Measurements from ENCODE around the gene MYMX. TPM values are rescaled to one million over a fixed set of nuclear protein-coding genes. Genes with fewer than 3 reads are reported as not detected.
"Not testable (repeated sequence)": the region's sequence is repeated elsewhere in the genome, so short reads cannot be mapped to it uniquely, and the experiment has no call there.

The MYMX gene
- total RNA-seq, 2 experiments from 2014 or later, result not detected

GRCh38 chr6:44230034-44230675, 13.4 kb downstream of the MYMX start:
- H3K27me3 Mint-ChIP-seq, result no peaks in the 10 kb centered on the region
- peaks cover 50% of the 10 kb centered on the region for H3K36me3 Mint-ChIP-seq
- H3K4me3 Mint-ChIP-seq, result no peak overlapping the region
- no peak overlapping the region for H3K27ac Mint-ChIP-seq
- no peak for DNase-seq
- H3K4me1 Mint-ChIP-seq, result peaks cover 15% of the 10 kb centered on the region
- H3K9me3 Mint-ChIP-seq, result no peaks in the 10 kb centered on the region

- peaks cover 48% of the 10 kb centered on the region for H3K36me3 Mint-ChIP-seq
- not testable (repeated sequence) for H3K4me1 Mint-ChIP-seq, DNase-seq, H3K9me3 Mint-ChIP-seq, H3K4me3 Mint-ChIP-seq, H3K27me3 Mint-ChIP-seq, H3K27ac Mint-ChIP-seq
These were observed 14.7 kb downstream of the MYMX start for GRCh38 chr6:44231426-44231825.

- Mint-ChIP-seq H3K36me3 (peaks cover 44% of the 10 kb centered on the region), H3K27ac (no peak overlapping the region), H3K4me3 (peak overlapping the region; percentile 5), H3K27me3 (no peaks in the 10 kb centered on the region), H3K4me1 (peaks cover 11% of the 10 kb centered on the region), H3K9me3 (no peaks in the 10 kb centered on the region)
- DNase-seq, result no peak
These were observed 16.2 kb downstream of the MYMX start for GRCh38 chr6:44232676-44233566.

DNA sequence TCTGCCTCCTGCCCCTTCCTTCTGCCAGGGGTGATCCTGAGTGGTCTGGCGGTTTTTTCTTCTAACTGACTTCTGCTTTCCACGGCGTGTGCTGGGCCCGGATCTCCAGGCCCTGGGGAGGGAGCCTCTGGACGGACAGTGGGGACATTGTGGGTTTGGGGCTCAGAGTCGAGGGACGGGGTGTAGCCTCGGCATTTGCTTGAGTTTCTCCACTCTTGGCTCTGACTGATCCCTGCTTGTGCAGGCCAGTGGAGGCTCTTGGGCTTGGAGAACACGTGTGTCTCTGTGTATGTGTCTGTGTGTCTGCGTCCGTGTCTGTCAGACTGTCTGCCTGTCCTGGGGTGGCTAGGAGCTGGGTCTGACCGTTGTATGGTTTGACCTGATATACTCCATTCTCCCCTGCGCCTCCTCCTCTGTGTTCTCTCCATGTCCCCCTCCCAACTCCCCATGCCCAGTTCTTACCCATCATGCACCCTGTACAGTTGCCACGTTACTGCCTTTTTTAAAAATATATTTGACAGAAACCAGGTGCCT, 16.9 kb downstream of the MYMX start:
- no peak for DNase-seq
- Mint-ChIP-seq H3K27ac (no peak overlapping the region), H3K27me3 (no peaks in the 10 kb centered on the region), H3K36me3 (peaks cover 40% of the 10 kb centered on the region), H3K9me3 (no peaks in the 10 kb centered on the region), H3K4me1 (peaks cover 14% of the 10 kb centered on the region), H3K4me3 (no peak overlapping the region)

DNA sequence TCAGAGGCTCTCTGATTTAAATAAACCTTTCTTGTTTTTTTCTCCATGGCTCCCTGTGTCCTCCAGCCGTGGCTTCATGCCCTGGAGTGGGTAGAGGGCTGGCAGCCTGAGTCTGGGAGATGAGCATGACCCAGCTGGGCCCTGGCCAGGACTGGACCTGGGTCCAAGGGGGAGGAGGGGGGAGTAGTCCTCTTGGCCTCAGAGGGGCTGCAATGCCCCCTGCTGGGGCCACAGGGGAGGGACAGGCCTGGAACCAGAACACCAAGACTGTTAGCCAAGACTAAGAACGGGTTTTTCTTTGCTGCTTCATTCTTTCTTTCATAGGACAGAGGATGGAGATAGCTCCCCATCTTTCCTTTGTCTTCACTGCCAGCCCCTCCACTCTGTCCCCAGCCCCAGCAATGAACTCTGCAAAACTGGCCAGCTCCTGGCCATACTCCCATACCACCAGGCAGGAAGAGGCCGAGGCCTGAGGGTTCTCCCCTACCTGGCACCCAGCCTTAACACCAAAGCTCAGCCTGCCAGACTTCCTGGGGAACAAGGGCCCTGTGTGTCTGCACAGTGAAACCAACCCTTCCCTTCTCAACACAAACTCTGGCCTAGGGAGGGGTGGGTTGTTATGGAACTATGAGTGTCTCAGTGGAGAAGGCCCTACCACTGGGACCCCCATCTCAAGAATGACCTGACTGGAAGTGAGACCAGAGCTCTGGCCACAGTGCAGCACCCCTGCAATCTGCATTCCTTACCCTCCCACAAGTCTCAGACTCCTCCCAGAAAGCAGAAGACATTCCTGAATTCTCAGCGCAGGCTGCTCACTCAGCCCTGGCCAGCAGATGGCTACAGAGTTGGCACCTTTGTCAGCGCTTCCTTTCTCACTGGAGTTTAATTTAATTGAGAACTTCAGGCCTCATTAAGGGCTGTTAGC, 17.6 kb downstream of the MYMX start:
- H3K36me3 Mint-ChIP-seq, result peaks cover 34% of the 10 kb centered on the region
- no peaks in the 10 kb centered on the region for H3K27me3 Mint-ChIP-seq
- H3K27ac Mint-ChIP-seq, result no peak overlapping the region
- no peak overlapping the region for H3K4me3 Mint-ChIP-seq
- H3K4me1 Mint-ChIP-seq, result peaks cover 15% of the 10 kb centered on the region
- DNase-seq, result peak; percentile 33
- no peaks in the 10 kb centered on the region for H3K9me3 Mint-ChIP-seq

GRCh38 chr6:44235269-44235668, 18.5 kb downstream of the MYMX start:
- Mint-ChIP-seq H3K27ac (no peak overlapping the region), H3K27me3 (no peaks in the 10 kb centered on the region), H3K4me1 (peaks cover 15% of the 10 kb centered on the region), H3K9me3 (no peaks in the 10 kb centered on the region), H3K4me3 (no peak overlapping the region), H3K36me3 (peaks cover 29% of the 10 kb centered on the region)
- DNase-seq, result no peak

- Mint-ChIP-seq H3K4me1 (peaks cover 15% of the 10 kb centered on the region), H3K4me3 (no peak overlapping the region), H3K27ac (no peak overlapping the region), H3K36me3 (peaks cover 21% of the 10 kb centered on the region), H3K27me3 (no peaks in the 10 kb centered on the region), H3K9me3 (no peaks in the 10 kb centered on the region)
- DNase-seq, result no peak
These were observed 19.3 kb downstream of the MYMX start for GRCh38 chr6:44235891-44236516.

- peak overlapping the region; percentile 82 for H3K4me3 Mint-ChIP-seq
- H3K27ac Mint-ChIP-seq, result peak overlapping the region; percentile 90
- H3K27me3 Mint-ChIP-seq, result no peaks in the 10 kb centered on the region
- H3K36me3 Mint-ChIP-seq, result peaks cover 14% of the 10 kb centered on the region
- H3K9me3 Mint-ChIP-seq, result no peaks in the 10 kb centered on the region
- DNase-seq, result peak; percentile 70
- peaks cover 15% of the 10 kb centered on the region for H3K4me1 Mint-ChIP-seq
These were observed 20.5 kb downstream of the MYMX start for GRCh38 chr6:44237021-44237812.

DNA sequence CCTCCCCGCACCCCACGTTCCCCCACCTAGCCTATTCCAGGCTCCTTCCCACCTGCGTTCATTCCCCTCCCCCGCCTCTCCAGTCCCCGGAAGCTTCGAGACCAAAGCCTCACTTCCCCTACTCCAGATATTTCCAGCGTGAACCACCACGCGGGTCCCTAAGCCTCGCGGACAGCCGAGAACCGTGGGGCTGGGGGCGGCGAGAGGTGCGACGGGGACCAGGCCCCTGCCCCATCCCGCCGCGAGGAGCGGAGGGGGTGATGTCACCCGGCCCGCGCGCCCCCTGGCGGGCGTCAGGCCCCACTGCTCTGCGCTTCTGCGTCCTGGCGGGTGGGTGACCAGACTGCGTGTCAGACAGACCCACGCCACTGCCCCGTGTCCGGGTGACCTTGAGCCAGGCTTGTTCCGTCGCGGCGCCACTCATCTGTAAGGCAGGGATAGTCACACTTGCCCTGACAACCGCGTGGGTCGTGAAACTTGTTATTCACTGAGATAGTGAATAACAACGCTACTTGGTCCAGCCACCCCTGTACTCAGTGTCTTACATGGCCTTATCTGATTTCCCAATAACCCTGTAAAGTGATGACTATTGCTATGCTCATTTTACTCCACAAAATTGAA, 21.2 kb downstream of the MYMX start:
- DNase-seq, result peak; percentile 84
- no peaks in the 10 kb centered on the region for H3K27me3 Mint-ChIP-seq
- H3K36me3 Mint-ChIP-seq, result peaks cover 14% of the 10 kb centered on the region
- peaks cover 15% of the 10 kb centered on the region for H3K4me1 Mint-ChIP-seq
- H3K9me3 Mint-ChIP-seq, result no peaks in the 10 kb centered on the region
- H3K4me3 Mint-ChIP-seq, result peak overlapping the region; percentile 82
- H3K27ac Mint-ChIP-seq, result peak overlapping the region; percentile 90

- no peaks in the 10 kb centered on the region for H3K9me3 Mint-ChIP-seq
- H3K27me3 Mint-ChIP-seq, result no peaks in the 10 kb centered on the region
- H3K4me3 Mint-ChIP-seq, result no peak overlapping the region
- H3K4me1 Mint-ChIP-seq, result peaks cover 11% of the 10 kb centered on the region
- H3K36me3 Mint-ChIP-seq, result peaks cover 9% of the 10 kb centered on the region
- peak overlapping the region; percentile 34 for H3K27ac Mint-ChIP-seq
- DNase-seq, result no peak
These were observed 22.1 kb downstream of the MYMX start for GRCh38 chr6:44238687-44239350.

- Mint-ChIP-seq H3K27me3 (peaks cover 15% of the 10 kb centered on the region), H3K9me3 (no peaks in the 10 kb centered on the region), H3K27ac (no peak overlapping the region), H3K4me1 (peaks cover 18% of the 10 kb centered on the region), H3K4me3 (no peak overlapping the region), H3K36me3 (peaks cover 16% of the 10 kb centered on the region)
- DNase-seq, result no peak
These were observed 26.6 kb downstream of the MYMX start for GRCh38 chr6:44243345-44243744.

GRCh38 chr6:44245391-44245911, 28.7 kb downstream of the MYMX start:
- peak; percentile 9 for DNase-seq
- Mint-ChIP-seq H3K4me3 (peak overlapping the region; percentile 97), H3K4me1 (peaks cover 36% of the 10 kb centered on the region), H3K9me3 (no peaks in the 10 kb centered on the region), H3K36me3 (peaks cover 37% of the 10 kb centered on the region), H3K27ac (peak overlapping the region; percentile 100), H3K27me3 (peaks cover 19% of the 10 kb centered on the region)

All from activated naive CD8-positive, alpha-beta T cell treated with anti-CD3 and anti-CD28 coated beads for 36 hours (primary cell).